ENCODE data around the gene SCG5. TPM values are rescaled to one million over a fixed set of nuclear protein-coding genes. Genes with fewer than 3 reads are reported as not detected.

The SCG5 gene
- total RNA-seq, 4 donors from 2014 or later: 2.7 to 11.8 (median 8.3) TPM

- intact Hi-C loops (cut with DNase I): no loop called here
- H3K36me3 ChIP-seq: no peaks in the 10 kb centered on the region
Measured at GRCh38 chr15:32733281-32733680, 91.8 kb downstream of the SCG5 start.

GRCh38 chr15:32735989-32736700 lies 94.6 kb downstream of the SCG5 start:
- TF ChIP-seq CTCF (IDR thresholded peaks at IDR 0.05): no peak
- no peak for TF ChIP-seq POLR2A (IDR thresholded peaks at IDR 0.05)
- H3K36me3 ChIP-seq: no peaks in the 10 kb centered on the region
- H3K4me3 ChIP-seq (replicated peaks in 1 of 3): no peak overlapping the region
- no peak overlapping the region for H3K27ac ChIP-seq
- H3K27me3 ChIP-seq: no peaks in the 10 kb centered on the region
- H3K9me3 ChIP-seq: no peaks in the 10 kb centered on the region
- 90 to 91% methylated on average over 2 of the region's 2 CpGs for WGBS, 2 donors
- intact Hi-C loops (cut with DNase I): no loop called here
- no peak for DNase-seq
- peaks cover 2 to 5% of the 10 kb centered on the region in 2 donors for H3K4me1 ChIP-seq

More at GRCh38 chr15:32733281-32733680, 91.8 kb downstream of the SCG5 start:
- no peak for DNase-seq
- Histone ChIP-seq H3K4me3 (replicated peaks in 1 of 3) (no peak overlapping the region), H3K9me3 (no peaks in the 10 kb centered on the region), H3K27me3 (no peaks in the 10 kb centered on the region), H3K4me1 (peaks cover 2 to 5% of the 10 kb centered on the region in 2 donors), H3K27ac (peak overlapping the region in 1 of 3 donors; percentile 16)
- TF ChIP-seq CTCF (IDR thresholded peaks at IDR 0.05): no peak
- no peak for TF ChIP-seq POLR2A (IDR thresholded peaks at IDR 0.05)
- WGBS, 2 donors: 23 to 31% methylated on average over 3 of the region's 3 CpGs

GRCh38 chr15:32736701-32737061 lies 95.2 kb downstream of the SCG5 start:
- intact Hi-C loops (cut with DNase I): no loop called here

GRCh38 chr15:32737304-32737703 lies 95.8 kb downstream of the SCG5 start:
- intact Hi-C loops (cut with DNase I): no loop called here
- no peak for DNase-seq
- Histone ChIP-seq H3K4me3 (replicated peaks in 1 of 3) (no peak overlapping the region), H3K36me3 (no peaks in the 10 kb centered on the region), H3K4me1 (peaks cover 2 to 5% of the 10 kb centered on the region in 2 donors), H3K9me3 (no peaks in the 10 kb centered on the region), H3K27me3 (no peaks in the 10 kb centered on the region), H3K27ac (no peak overlapping the region)
- 86 to 89% methylated on average over 4 of the region's 4 CpGs for WGBS, 2 donors
- TF ChIP-seq CTCF (IDR thresholded peaks at IDR 0.05) (no peak), POLR2A (IDR thresholded peaks at IDR 0.05) (no peak)

More at GRCh38 chr15:32736701-32737061, 95.2 kb downstream of the SCG5 start:
- H3K27me3 ChIP-seq: no peaks in the 10 kb centered on the region
- no peak overlapping the region for H3K4me3 ChIP-seq (replicated peaks in 1 of 3)
- DNase-seq: no peak
- H3K9me3 ChIP-seq: no peaks in the 10 kb centered on the region
- H3K4me1 ChIP-seq: peaks cover 2 to 5% of the 10 kb centered on the region in 2 donors
- H3K27ac ChIP-seq: no peak overlapping the region
- no peaks in the 10 kb centered on the region for H3K36me3 ChIP-seq
- 92 to 97% methylated on average over 2 of the region's 2 CpGs for WGBS, 2 donors
- no peak for TF ChIP-seq CTCF (IDR thresholded peaks at IDR 0.05)
- no peak for TF ChIP-seq POLR2A (IDR thresholded peaks at IDR 0.05)

GRCh38 chr15:32738666-32739065 lies 97.2 kb downstream of the SCG5 start:
- Histone ChIP-seq H3K9me3 (no peaks in the 10 kb centered on the region), H3K36me3 (no peaks in the 10 kb centered on the region), H3K4me1 (no peaks in the 10 kb centered on the region), H3K27ac (no peak overlapping the region), H3K4me3 (replicated peaks in 1 of 3) (no peak overlapping the region), H3K27me3 (no peaks in the 10 kb centered on the region)
- intact Hi-C loops (cut with DNase I): no loop called here
- 86 to 93% methylated on average over 1 of the region's 1 CpG for WGBS, 2 donors
- DNase-seq: no peak
- TF ChIP-seq CTCF (IDR thresholded peaks at IDR 0.05) (no peak), POLR2A (IDR thresholded peaks at IDR 0.05) (no peak)

Measured in thyroid gland (tissue), 4 donors.